ENCODE results near the gene WSCD2. TPM values are rescaled to one million over a fixed set of nuclear protein-coding genes. Genes with fewer than 3 reads are reported as not detected.

WSCD2 gene
- total RNA-seq, 1 donor from 2014 or later = 1.9 TPM

DNA sequence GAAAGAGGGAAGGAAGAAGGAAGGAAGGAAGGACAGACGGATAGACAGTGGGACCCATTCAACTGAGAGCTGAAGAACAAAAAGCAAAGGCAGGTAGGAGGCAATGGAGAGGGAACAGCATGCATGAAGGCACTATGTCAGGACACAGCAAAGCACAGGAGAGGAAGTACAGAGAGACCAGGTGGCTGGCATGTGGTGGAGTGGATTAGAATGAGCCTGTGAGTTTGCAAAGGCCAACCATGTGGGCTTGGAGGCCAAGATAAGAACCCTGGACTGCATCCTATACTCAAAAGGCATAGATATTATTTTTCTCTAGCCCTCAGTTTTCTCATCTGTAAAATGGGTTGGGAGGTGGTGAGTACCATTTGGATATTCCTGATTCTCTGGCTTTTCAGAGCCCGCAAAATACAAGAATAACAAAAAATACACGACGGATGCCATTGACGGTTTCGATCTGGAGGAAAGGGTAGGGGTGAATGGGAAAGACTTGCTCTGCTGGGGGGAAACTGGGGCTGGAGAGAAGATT is 102.9 kb downstream of the WSCD2 start:
- H3K9me3 Mint-ChIP-seq = no peaks in the 10 kb centered on the region
- CTCF ChIA-PET = no interaction called here
- H3K27ac Mint-ChIP-seq = no peak overlapping the region
- peaks cover 4% of the 10 kb centered on the region for H3K27me3 Mint-ChIP-seq
- H3K36me3 Mint-ChIP-seq (ENCODE audit: low read depth) = no peaks in the 10 kb centered on the region
- TF ChIP-seq CTCF (IDR thresholded peaks at IDR 0.05) = no peak
- ATAC-seq (ENCODE audit: low read depth) (no peak), DNase-seq (no peak)
- intact Hi-C loops (cut with micrococcal nuclease) = no loop called here
- no peaks in the 10 kb centered on the region for H3K4me1 Mint-ChIP-seq
- H3K4me3 Mint-ChIP-seq = no peak overlapping the region
- POLR2A ChIA-PET = no interaction called here

DNA sequence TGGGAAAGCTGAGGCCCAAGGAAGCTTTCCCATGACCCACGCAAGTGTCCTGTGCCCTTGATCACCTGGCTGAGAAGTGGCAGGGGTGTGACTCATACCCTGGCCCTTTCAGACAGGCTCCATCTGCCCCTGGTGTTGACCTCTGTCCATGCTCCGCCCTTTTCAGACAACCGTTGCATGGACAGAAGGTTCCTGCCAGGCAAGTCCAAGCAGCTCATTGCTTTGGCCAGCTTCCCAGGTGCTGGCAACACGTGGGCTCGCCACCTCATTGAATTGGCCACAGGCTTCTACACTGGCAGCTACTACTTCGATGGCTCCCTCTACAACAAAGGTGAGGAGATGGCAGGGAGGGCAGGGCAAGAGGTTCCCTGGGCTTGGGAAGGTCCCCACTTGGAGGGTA is 103.5 kb downstream of the WSCD2 start:
- Mint-ChIP-seq H3K27ac (no peak overlapping the region), H3K4me1 (no peaks in the 10 kb centered on the region), H3K9me3 (no peaks in the 10 kb centered on the region), H3K36me3 (ENCODE audit: low read depth) (no peaks in the 10 kb centered on the region), H3K4me3 (no peak overlapping the region), H3K27me3 (peaks cover 4% of the 10 kb centered on the region)
- ATAC-seq (ENCODE audit: low read depth) = no peak
- POLR2A ChIA-PET = no interaction called here
- CTCF ChIA-PET = no interaction called here
- intact Hi-C loops (cut with micrococcal nuclease) = no loop called here
- DNase-seq = no peak
- TF ChIP-seq CTCF (IDR thresholded peaks at IDR 0.05) = no peak

GRCh38 chr12:108234158-108234557 is 105.1 kb downstream of the WSCD2 start:
- ATAC-seq (ENCODE audit: low read depth) = no peak
- H3K36me3 Mint-ChIP-seq (ENCODE audit: low read depth) = no peaks in the 10 kb centered on the region
- ChIA-PET CTCF (no interaction called here), POLR2A (no interaction called here)
- intact Hi-C loops (cut with micrococcal nuclease) = no loop called here
- no peak overlapping the region for H3K27ac Mint-ChIP-seq
- H3K4me1 Mint-ChIP-seq = no peaks in the 10 kb centered on the region
- no peak for TF ChIP-seq CTCF (IDR thresholded peaks at IDR 0.05)
- peaks cover 8% of the 10 kb centered on the region for H3K27me3 Mint-ChIP-seq
- H3K4me3 Mint-ChIP-seq = no peak overlapping the region
- no peak for DNase-seq
- H3K9me3 Mint-ChIP-seq = no peaks in the 10 kb centered on the region

GRCh38 chr12:108235197-108235984 is 106.3 kb downstream of the WSCD2 start:
- intact Hi-C loops (cut with micrococcal nuclease) = no loop called here
- TF ChIP-seq CTCF (IDR thresholded peaks at IDR 0.05) = no peak
- DNase-seq (no peak), ATAC-seq (ENCODE audit: low read depth) (no peak)
- ChIA-PET POLR2A (no interaction called here), CTCF (no interaction called here)
- no peak overlapping the region for H3K4me3 Mint-ChIP-seq
- H3K36me3 Mint-ChIP-seq (ENCODE audit: low read depth) = no peaks in the 10 kb centered on the region
- H3K9me3 Mint-ChIP-seq = no peaks in the 10 kb centered on the region
- H3K4me1 Mint-ChIP-seq = no peaks in the 10 kb centered on the region
- H3K27me3 Mint-ChIP-seq = peaks cover 12% of the 10 kb centered on the region
- H3K27ac Mint-ChIP-seq = no peak overlapping the region

GRCh38 chr12:108235985-108236263 is 106.8 kb downstream of the WSCD2 start:
- H3K9me3 Mint-ChIP-seq = no peaks in the 10 kb centered on the region
- H3K27ac Mint-ChIP-seq = no peak overlapping the region
- intact Hi-C loops (cut with micrococcal nuclease) = no loop called here
- H3K27me3 Mint-ChIP-seq = peaks cover 8% of the 10 kb centered on the region
- DNase-seq (no peak), ATAC-seq (ENCODE audit: low read depth) (no peak)
- H3K4me3 Mint-ChIP-seq = no peak overlapping the region
- no peak for TF ChIP-seq CTCF (IDR thresholded peaks at IDR 0.05)
- ChIA-PET CTCF (no interaction called here), POLR2A (no interaction called here)
- no peaks in the 10 kb centered on the region for H3K4me1 Mint-ChIP-seq
- H3K36me3 Mint-ChIP-seq (ENCODE audit: low read depth) = no peaks in the 10 kb centered on the region
